Naive thymus-derived CD4-positive, alpha-beta T cell (primary cell): ENCODE results near the gene DCP2. TPM values are rescaled to one million over a fixed set of nuclear protein-coding genes. Genes with fewer than 3 reads are reported as not detected.

Experiments used
- ATAC-seq: fragments of 150-1000 bp; cut with Tn5 transposase; 2 replicates; pipeline ENCODE4 v1.10.0; 2021; ENCODE audit warnings: mild to moderate bottlenecking, moderate library complexity
- CTCF ChIA-PET: fragments of 350-600 bp; sonication (Branson Sonifier 250); formaldehyde crosslinking; loops from one replicate; lab custom pipeline; 2021; ENCODE audit warnings: antibody characterized with exemption; lab: Charles Lee
- POLR2A ChIA-PET: fragments of 350-600 bp; sonication (Branson Sonifier 250); formaldehyde crosslinking; loops from one replicate; lab custom pipeline; 2021; ENCODE audit warnings: antibody characterized with exemption, inconsistent platforms; lab: Charles Lee
- DNase-seq, 9 donors: peaks; one replicate each; pipeline versions ENCODE4 v3.0.0 to v3.0.0-alpha.2; 2020 to 2022; ENCODE audit warnings: mixed read lengths in 1 of 9
- H3K27ac ChIP-seq: one replicate; pipeline ENCODE4 v1.7.0; 2013; ENCODE audit warnings: mild to moderate bottlenecking, low read depth, low read length, moderate library complexity
- H3K27me3 ChIP-seq, 2 donors: one replicate each; pipeline ENCODE4 v1.7.0; 2013; ENCODE audit warnings: low read length in 2 of 2, mild to moderate bottlenecking in 2 of 2, moderate library complexity in 2 of 2; ENCODE audit not compliant: control insufficient read depth in 2 of 2, insufficient read depth in 2 of 2
- H3K36me3 ChIP-seq, 3 experiments: 1 replicate in 2 of 3; 2 replicates in 1 of 3; pipeline ENCODE4 v1.7.0; 2013; ENCODE audit warnings: low read length in 3 of 3, mild to moderate bottlenecking in 3 of 3, moderate library complexity in 1 of 3; ENCODE audit not compliant: insufficient read depth in 3 of 3, control insufficient read depth in 2 of 3
- H3K4me1 ChIP-seq, 2 donors: one replicate each; pipeline ENCODE4 v1.7.0; 2013; ENCODE audit warnings: low read length in 2 of 2, mild to moderate bottlenecking in 2 of 2, moderate library complexity in 1 of 2; ENCODE audit not compliant: control insufficient read depth in 2 of 2, insufficient read depth in 2 of 2
- H3K4me3 ChIP-seq: 2 replicates; pipeline ENCODE4 v1.7.0; 2013; ENCODE audit warnings: mild to moderate bottlenecking, low read length
- H3K9me3 ChIP-seq, 3 experiments: 1 replicate in 2 of 3; 2 replicates in 1 of 3; pipeline ENCODE4 v1.7.0; 2013; ENCODE audit warnings: low read length in 3 of 3; ENCODE audit not compliant: control insufficient read depth in 2 of 3
- H3K27ac Mint-ChIP-seq, 9 donors: one replicate each; pipeline ENCODE4 v1.8.0; 2020 to 2022; ENCODE audit warnings: mixed read lengths in 9 of 9, mild to moderate bottlenecking in 8 of 9, moderate library complexity in 5 of 9, inconsistent platforms in 2 of 9
- H3K27me3 Mint-ChIP-seq, 5 donors: one replicate each; pipeline ENCODE4 v1.8.0; 2021 to 2022; ENCODE audit warnings: mixed read lengths in 5 of 5, mild to moderate bottlenecking in 1 of 5
- H3K36me3 Mint-ChIP-seq, 5 donors: one replicate each; pipeline ENCODE4 v1.8.0; 2020 to 2022; ENCODE audit warnings: mixed read lengths in 5 of 5, mild to moderate bottlenecking in 3 of 5, inconsistent platforms in 1 of 5
- H3K4me1 Mint-ChIP-seq, 7 donors: one replicate each; pipeline ENCODE4 v1.8.0; 2020 to 2022; ENCODE audit warnings: mixed read lengths in 7 of 7, mild to moderate bottlenecking in 3 of 7, inconsistent platforms in 1 of 7
- H3K4me3 Mint-ChIP-seq, 10 donors: one replicate each; pipeline ENCODE4 v1.8.0; 2020 to 2022; ENCODE audit warnings: mild to moderate bottlenecking in 10 of 10, mixed read lengths in 10 of 10, moderate library complexity in 6 of 10, inconsistent platforms in 2 of 10
- H3K9me3 Mint-ChIP-seq, 11 donors: one replicate each; pipeline ENCODE4 v1.8.0; 2020 to 2022; ENCODE audit warnings: mixed read lengths in 11 of 11, mild to moderate bottlenecking in 4 of 11, inconsistent platforms in 1 of 11, moderate library complexity in 1 of 11
- intact Hi-C, 2 donors: fragments of 100-400 bp; cut with micrococcal nuclease; formaldehyde crosslinking; loops; one replicate each; pipeline ENCODE4 v1.15.1; 2023
- polyA plus RNA-seq, 2 donors: library from polyadenylated mRNA; unstranded; fragments of 300-500 nt; fragmentation: Illumina TruSeq; gene quantifications; one replicate each; pipeline ENCODE4 v1.2.3, GENCODE V29; 2021
- total RNA-seq, 6 experiments: library from RNA in 5 of 6; stranded (reverse) in 5 of 6; gene quantifications; 1 replicate in 5 of 6; 2 replicates in 1 of 6; pipeline ENCODE4 v1.2.3 and lab custom pipeline; 2021 to 2026

The DCP2 gene
- total RNA-seq (100 to 1,000 TPM in 1 of 5 experiments, 10 to 100 TPM in 4; 60.2 to 101 (median 85.1) TPM), polyA plus RNA-seq (10 to 100 TPM; 50.7 to 55.8 TPM), total RNA-seq (lab: John Stamatoyannopoulos, UW) (93.6 reads per million, percentile 83 among the genes with 10 or more reads in this experiment)

DNA sequence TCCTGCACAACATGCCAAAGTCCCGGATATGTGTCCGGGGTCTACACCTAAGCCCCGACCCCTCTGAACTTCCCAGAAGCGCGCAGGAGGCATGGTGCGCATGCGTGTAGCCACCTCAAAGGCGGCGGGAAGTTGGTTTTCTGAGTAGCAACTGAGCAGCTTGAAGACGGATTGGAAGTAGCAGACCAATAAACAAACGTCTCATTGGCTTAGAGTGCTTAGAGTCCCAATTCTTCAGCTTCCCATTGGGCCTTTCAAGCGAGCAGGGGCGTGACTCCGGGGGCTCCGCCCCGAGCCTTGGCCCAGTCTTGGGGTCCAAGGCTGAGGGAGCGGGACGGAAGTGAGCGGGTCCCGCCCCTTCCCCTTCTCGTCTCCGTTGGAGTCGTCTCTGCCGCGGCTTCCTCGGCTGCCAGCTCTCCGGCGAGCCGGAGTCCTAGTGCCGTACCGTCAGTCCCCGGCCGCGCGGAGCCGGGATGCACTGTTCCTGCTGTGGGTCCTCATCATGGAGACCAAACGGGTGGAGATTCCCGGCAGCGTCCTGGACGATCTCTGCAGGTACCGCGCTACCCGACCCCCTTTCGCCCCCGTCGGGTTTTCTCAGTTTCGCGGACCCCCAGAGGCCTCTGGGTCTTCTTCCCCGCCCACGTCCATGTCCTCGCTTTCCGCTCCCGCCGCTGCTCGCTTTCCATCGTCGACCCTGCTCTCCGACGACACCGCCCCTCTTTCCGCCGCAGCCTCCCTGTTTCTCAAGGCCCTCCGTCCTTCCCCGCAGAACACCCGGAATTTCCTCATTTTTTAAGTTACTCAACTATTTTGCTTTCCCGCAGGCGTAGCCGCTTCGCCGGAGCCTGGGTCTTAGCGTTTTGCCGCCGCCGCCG lies at the start of gene DCP2:
Gene DCP2 (plus strand): TSS at position 367 of the 878 bp plus-strand sequence. CDS start 136 bp downstream, at position 503.
- H3K36me3 Mint-ChIP-seq, result peaks cover 0 to 7% (median 0%) of the 10 kb centered on the region in 5 donors

DNA sequence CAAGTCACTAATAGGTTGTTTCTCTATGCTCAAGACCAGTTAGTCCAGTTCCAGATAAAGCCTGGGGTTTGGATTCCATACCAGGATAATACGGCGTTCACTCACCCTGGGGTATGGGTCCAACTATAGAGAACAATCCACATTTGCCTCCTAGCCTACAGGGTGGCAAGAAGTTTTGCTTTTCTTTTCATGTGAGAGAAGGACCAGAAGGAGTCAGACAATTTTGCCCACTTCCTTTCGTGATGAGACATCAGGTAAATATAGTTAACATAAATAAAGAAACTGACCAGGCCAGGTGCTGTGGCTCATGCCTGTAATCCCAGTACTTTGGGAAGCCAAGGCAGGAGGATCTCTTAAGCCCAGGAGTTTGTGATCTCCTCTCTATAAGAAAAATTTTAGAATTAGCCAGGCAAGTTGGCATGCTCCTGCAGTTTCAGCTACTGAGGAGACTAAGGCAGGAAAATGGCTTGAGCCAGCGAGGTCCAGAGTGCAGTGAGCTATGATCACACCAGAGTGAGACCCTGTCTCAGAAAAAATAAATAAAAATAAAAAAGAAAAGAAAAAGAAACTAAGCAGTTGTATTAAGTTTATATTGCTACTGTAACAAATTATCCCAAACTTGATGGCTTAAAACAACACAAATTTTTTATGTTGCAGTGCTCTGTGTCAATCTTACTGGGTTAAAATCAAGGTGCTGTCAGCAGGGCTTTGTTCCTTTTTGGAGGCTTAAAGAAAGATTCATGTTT lies 47.1 kb upstream of the DCP2 start:
- Histone ChIP-seq H3K27me3 (no peaks in the 10 kb centered on the region), H3K9me3 (no peaks in the 10 kb centered on the region), H3K4me3 (peak overlapping the region; percentile 30), H3K4me1 (peaks cover 29 to 38% of the 10 kb centered on the region in 2 donors), H3K27ac (no peak overlapping the region), H3K36me3 (no peaks in the 10 kb centered on the region)
- H3K27me3 Mint-ChIP-seq, result no peaks in the 10 kb centered on the region
- CTCF ChIA-PET, result no interaction called here
- POLR2A ChIA-PET, result interaction anchor here (0.8 to 1.3 kb wide), 3 partner anchors 8 to 68 kb away, joined by 3 to 5 read pairs (median 4); partner anchors contain the start of genes DCP2 and REEP5
- ATAC-seq (peak; percentile 7), DNase-seq (no peak)
- H3K4me3 Mint-ChIP-seq, result peak overlapping the region; percentile 31 to 86 (median 72)
- H3K4me1 Mint-ChIP-seq, result peaks cover 31 to 67% (median 51%) of the 10 kb centered on the region in 7 donors
- intact Hi-C loops, result loop anchor here (1.0 to 10.0 kb wide), 5 partner anchors 7 to 1175 kb away; partner anchors contain the start of genes REEP5 (in 2 of the 2), APC (in 1 of the 2) and NREP (in 1 of the 2)
- H3K27ac Mint-ChIP-seq, result peak overlapping the region in 8 of 9 donors; percentile 0 to 88 (median 48)
- H3K36me3 Mint-ChIP-seq, result peaks cover 0 to 9% (median 0%) of the 10 kb centered on the region in 5 donors
- peaks cover 0 to 2% (median 0%) of the 10 kb centered on the region in 11 donors for H3K9me3 Mint-ChIP-seq

More for the DNA sequence above, at the start of gene DCP2:
- Histone ChIP-seq H3K36me3 (peaks cover 0 to 8% (median 0%) of the 10 kb centered on the region in 3 experiments), H3K4me3 (peak within 1 kb of the TSS; percentile 75), H3K9me3 (no peaks in the 10 kb centered on the region), H3K27me3 (no peaks in the 10 kb centered on the region), H3K27ac (peak within 1 kb of the TSS; percentile 83), H3K4me1 (peaks cover 7 to 21% of the 10 kb centered on the region in 2 donors)
- ATAC-seq (peak; percentile 98), DNase-seq (peak; percentile 84 to 98 (median 97))
- Mint-ChIP-seq H3K4me3 (peak within 1 kb of the TSS; percentile 88 to 99 (median 98)), H3K27ac (peak within 1 kb of the TSS; percentile 89 to 98 (median 95)), H3K9me3 (no peaks in the 10 kb centered on the region), H3K27me3 (no peaks in the 10 kb centered on the region), H3K4me1 (peaks cover 35 to 54% (median 51%) of the 10 kb centered on the region in 7 donors)
- POLR2A ChIA-PET, result interaction anchor here (0.6 to 2.5 kb wide), 29 partner anchors 8 to 1748 kb away, joined by 3 to 29 read pairs (median 6); partner anchors contain the start of genes REEP5, SRP19 and YTHDC2
- CTCF ChIA-PET, result interaction anchor here (0.5 to 1.4 kb wide), 5 partner anchors 10 to 128 kb away, joined by 3 to 7 read pairs (median 3); no protein-coding TSS in a partner anchor
- intact Hi-C loops, result loop anchor here (1.0 to 5.0 kb wide), 13 partner anchors 12 to 1464 kb away; partner anchors contain the start of genes REEP5 (in 2 of the 2), SRP19 (in 2 of the 2), YTHDC2 (in 2 of the 2) and EPB41L4A (in 1 of the 2)

DNA sequence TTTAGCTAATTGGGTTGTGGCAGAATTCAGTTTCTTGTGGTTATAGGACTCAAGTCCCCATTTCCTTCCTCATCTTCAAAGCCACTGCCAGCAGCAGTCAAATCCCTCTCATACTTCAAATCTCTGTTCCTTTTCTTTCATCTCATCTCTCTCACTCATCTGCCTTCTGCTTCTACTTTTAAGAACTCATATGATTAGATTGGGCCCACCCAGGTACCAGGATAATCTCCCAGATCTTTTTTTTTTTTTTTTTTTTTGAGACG lies 46.6 kb upstream of the DCP2 start:
- Mint-ChIP-seq H3K27ac (peak overlapping the region in 6 of 9 donors; percentile 0 to 88 (median 4)), H3K4me3 (peak overlapping the region; percentile 0 to 86 (median 68)), H3K36me3 (peaks cover 0 to 9% (median 0%) of the 10 kb centered on the region in 5 donors), H3K27me3 (no peaks in the 10 kb centered on the region), H3K9me3 (peaks cover 0 to 2% (median 0%) of the 10 kb centered on the region in 11 donors), H3K4me1 (peaks cover 31 to 63% (median 51%) of the 10 kb centered on the region in 7 donors)
- ChIA-PET CTCF (no interaction called here), POLR2A (interaction anchor here (0.8 to 1.3 kb wide), 3 partner anchors 8 to 69 kb away, joined by 3 to 5 read pairs (median 4); partner anchors contain the start of genes DCP2 and REEP5)
- ATAC-seq (peak; percentile 92), DNase-seq (peak in 7 of 9 donors; percentile 57 to 83 (median 76))
- intact Hi-C loops, result loop anchor here (1.0 kb wide), 2 partner anchors 8 to 34 kb away; partner anchors contain the start of gene REEP5 (in 2 of the 2)
- Histone ChIP-seq H3K9me3 (no peaks in the 10 kb centered on the region), H3K27ac (no peak overlapping the region), H3K27me3 (no peaks in the 10 kb centered on the region), H3K36me3 (no peaks in the 10 kb centered on the region), H3K4me3 (no peak overlapping the region), H3K4me1 (peaks cover 28 to 38% of the 10 kb centered on the region in 2 donors)

DNA sequence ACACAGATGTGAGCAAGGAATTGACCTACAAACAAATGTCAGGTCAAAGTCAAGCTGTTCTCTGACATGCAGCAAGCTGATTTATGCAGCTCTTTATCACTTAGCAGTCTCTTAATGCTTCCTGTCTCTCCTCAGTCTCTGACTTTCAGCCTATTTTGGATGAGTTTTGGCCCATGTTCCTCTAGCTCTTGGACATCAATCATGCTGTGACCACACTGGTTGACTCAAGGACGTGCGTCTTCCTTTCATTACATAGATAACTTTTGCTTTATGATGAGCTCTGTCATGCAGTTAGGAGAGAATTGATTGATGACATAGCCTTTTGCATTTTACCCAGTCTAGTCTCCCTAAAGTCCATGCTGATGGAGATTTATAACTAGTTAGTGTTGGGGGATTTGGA lies 45.1 kb upstream of the DCP2 start:
- POLR2A ChIA-PET, result interaction anchor here (0.6 to 1.1 kb wide), 3 partner anchors 29 to 43 kb away, joined by 3 to 4 read pairs (median 3); no protein-coding TSS in a partner anchor
- CTCF ChIA-PET, result no interaction called here
- Mint-ChIP-seq H3K9me3 (peaks cover 0 to 2% (median 0%) of the 10 kb centered on the region in 11 donors), H3K4me1 (peaks cover 31 to 63% (median 51%) of the 10 kb centered on the region in 7 donors), H3K27me3 (no peaks in the 10 kb centered on the region), H3K27ac (peak overlapping the region in 1 of 9 donors; percentile 29), H3K4me3 (peak overlapping the region in 3 of 10 donors; percentile 12 to 74 (median 37)), H3K36me3 (peaks cover 0 to 9% (median 0%) of the 10 kb centered on the region in 5 donors)
- H3K4me3 ChIP-seq, result no peak overlapping the region
- H3K36me3 ChIP-seq, result no peaks in the 10 kb centered on the region
- DNase-seq (no peak), ATAC-seq (no peak)
- H3K9me3 ChIP-seq, result no peaks in the 10 kb centered on the region
- intact Hi-C loops, result no loop called here
- H3K27me3 ChIP-seq, result no peaks in the 10 kb centered on the region
- H3K27ac ChIP-seq, result no peak overlapping the region
- peaks cover 28 to 38% of the 10 kb centered on the region in 2 donors for H3K4me1 ChIP-seq

DNA sequence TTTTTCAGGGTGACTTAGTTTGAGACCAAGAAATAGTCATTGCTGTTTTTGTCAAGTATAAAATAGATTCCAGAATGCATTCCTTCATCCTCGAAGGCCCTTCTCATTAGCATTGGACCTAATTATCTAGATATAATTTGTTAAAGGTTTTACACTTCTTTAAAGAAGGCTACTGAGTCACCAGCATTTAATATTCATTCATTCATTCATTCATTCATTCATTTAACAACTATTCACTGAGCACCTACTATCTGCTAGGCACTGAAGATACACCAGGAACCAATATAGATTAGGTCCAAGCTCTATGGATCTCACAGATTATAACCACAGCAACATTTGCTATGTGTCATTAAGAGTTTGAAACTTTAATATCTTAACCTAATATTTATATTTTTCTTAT lies 43.5 kb upstream of the DCP2 start:
- no peak overlapping the region for H3K27ac ChIP-seq
- DNase-seq (no peak), ATAC-seq (no peak)
- peaks cover 0 to 2% (median 0%) of the 10 kb centered on the region in 11 donors for H3K9me3 Mint-ChIP-seq
- H3K4me1 ChIP-seq, result peaks cover 28 to 38% of the 10 kb centered on the region in 2 donors
- ChIA-PET CTCF (interaction anchor here (1.2 kb wide), 1 partner anchor 10 kb away, joined by 4 read pairs; no protein-coding TSS in a partner anchor), POLR2A (no interaction called here)
- H3K36me3 ChIP-seq, result no peaks in the 10 kb centered on the region
- H3K27me3 Mint-ChIP-seq, result no peaks in the 10 kb centered on the region
- H3K4me3 Mint-ChIP-seq, result no peak overlapping the region
- H3K27me3 ChIP-seq, result no peaks in the 10 kb centered on the region
- H3K4me3 ChIP-seq, result no peak overlapping the region
- peaks cover 28 to 49% (median 41%) of the 10 kb centered on the region in 7 donors for H3K4me1 Mint-ChIP-seq
- peaks cover 0 to 6% (median 0%) of the 10 kb centered on the region in 5 donors for H3K36me3 Mint-ChIP-seq
- no peak overlapping the region for H3K27ac Mint-ChIP-seq
- intact Hi-C loops, result no loop called here
- H3K9me3 ChIP-seq, result no peaks in the 10 kb centered on the region
